Forelimb muscle (tissue), 1 donor: ENCODE measurements around the gene RAB34. TPM values are rescaled to one million over a fixed set of nuclear protein-coding genes. Genes with fewer than 3 reads are reported as not detected.
"Not testable (repeated sequence)": the region's sequence is repeated elsewhere in the genome, so short reads cannot be mapped to it uniquely, and the experiment has no call there.

Experiments
- DNase-seq: peaks from one replicate; pipeline ENCODE4 v3.0.0-alpha.2; 2013; ENCODE audit warnings: low read depth
- polyA plus RNA-seq: library from polyadenylated mRNA; unstranded; fragments of 120-200 nt; gene quantifications from one replicate; pipeline ENCODE4 v1.2.1, GENCODE V29; 2013; ENCODE audit not compliant: insufficient read length

The RAB34 gene
- polyA plus RNA-seq, 1 donor, result 61.9 TPM

DNA sequence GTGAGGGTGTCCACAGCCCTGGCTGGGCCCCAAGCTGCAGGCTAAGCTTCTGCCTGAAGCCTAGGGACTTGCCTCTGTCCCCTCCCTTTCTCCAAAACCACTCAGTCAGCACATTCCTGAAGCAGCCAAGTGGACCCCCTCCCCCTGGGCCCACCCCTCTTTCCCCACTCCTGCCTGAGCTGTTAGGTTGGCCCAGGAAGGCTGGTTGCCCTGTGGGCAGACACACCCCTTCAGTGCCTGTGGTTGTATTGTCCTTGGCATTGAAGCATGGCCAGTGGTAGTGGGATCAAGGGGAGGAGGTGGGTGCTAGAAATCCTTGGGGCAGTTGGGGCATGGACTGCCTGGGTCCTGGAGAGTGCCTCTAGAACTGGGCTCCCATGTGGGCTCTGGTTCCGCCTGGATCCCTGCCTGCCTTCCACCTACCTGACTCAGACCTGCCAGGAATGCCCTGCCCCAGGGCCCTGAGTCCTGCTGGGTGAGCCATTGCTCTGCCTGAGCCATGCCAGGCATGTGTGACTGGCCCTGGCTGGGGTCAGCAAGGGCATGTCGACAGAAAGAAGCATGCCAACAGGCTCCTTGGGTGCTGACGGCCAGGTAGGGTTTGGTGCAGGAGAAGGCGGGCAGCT is 28.2 kb upstream of the RAB34 start:
- no peak for DNase-seq

DNA sequence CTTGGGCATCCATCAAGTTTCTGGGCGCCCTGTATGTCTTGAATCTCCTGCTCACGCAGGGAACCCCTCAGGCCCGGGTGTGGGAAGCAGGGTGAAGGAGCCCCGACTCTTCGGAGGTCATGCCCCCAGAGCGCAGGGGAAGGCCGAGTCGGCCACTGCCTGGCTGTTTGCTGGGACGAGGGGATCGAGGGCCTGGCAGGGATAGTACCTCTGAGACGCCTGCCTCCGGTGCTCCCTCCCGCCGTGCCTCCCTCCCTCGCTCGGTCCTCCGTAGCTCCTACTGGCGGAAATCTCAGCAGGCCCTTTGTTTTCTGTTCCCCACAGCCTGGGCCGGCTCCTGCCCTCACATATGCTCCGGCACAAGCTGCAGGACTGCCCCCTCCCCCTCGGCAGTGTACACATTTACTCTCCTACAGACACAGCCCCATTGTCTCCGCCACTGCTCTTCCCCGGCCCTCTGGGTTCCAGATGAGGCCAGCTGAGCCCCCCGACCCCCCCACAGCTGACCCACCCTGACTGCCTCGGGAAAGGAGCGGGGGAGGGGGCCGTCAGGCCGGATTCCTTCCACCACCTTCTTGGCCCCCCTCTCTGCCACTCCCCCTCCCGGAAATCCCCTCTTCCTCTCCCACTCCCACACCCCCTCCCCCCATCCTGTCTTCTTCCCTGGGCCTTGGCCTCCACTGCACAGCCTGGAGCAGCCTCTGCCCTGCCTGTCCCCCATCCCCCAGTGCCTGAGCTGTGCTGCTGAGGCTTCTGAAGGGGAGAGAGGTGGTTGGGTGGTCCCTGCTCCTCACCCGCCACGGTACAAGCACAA is 27.5 kb upstream of the RAB34 start:
- DNase-seq, result no peak

DNA sequence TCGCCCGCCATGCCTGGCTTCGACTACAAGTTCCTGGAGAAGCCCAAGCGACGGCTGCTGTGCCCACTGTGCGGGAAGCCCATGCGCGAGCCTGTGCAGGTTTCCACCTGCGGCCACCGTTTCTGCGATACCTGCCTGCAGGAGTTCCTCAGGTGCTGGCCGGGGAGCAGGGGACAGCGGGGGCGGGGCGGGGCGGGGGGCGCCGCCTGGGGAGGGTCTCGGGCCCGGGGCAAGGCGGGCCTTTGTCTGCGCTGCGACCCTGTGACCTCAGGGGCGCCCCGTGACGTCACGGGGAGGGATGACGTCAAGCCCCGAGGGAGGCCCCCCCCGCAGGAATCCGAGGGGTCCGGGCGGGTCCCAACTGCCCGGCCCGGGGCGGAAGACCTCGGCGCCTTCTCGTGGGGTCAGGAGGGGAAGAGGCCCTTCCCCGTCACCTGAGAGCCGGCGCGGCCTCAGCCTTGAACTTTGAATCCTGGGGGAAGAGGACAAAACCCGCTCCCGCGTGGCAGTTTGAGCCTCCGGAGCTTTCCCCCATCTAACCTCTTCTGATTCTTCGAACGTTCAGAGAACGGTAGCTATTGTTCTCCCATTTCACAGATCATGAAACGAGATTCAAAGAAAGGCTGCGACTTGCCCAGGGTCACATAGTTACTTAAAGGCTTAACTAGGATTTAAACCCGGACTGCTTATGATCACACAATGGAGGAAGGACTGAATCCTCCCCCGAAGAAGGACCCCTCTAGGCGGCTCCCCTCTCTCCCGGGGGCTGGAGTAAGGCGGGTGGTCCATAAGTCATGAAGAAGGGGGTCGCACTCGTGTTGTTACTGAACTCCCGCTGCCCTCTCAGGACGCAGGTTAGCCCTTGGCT is 26.7 kb upstream of the RAB34 start:
- DNase-seq, result no peak

DNA sequence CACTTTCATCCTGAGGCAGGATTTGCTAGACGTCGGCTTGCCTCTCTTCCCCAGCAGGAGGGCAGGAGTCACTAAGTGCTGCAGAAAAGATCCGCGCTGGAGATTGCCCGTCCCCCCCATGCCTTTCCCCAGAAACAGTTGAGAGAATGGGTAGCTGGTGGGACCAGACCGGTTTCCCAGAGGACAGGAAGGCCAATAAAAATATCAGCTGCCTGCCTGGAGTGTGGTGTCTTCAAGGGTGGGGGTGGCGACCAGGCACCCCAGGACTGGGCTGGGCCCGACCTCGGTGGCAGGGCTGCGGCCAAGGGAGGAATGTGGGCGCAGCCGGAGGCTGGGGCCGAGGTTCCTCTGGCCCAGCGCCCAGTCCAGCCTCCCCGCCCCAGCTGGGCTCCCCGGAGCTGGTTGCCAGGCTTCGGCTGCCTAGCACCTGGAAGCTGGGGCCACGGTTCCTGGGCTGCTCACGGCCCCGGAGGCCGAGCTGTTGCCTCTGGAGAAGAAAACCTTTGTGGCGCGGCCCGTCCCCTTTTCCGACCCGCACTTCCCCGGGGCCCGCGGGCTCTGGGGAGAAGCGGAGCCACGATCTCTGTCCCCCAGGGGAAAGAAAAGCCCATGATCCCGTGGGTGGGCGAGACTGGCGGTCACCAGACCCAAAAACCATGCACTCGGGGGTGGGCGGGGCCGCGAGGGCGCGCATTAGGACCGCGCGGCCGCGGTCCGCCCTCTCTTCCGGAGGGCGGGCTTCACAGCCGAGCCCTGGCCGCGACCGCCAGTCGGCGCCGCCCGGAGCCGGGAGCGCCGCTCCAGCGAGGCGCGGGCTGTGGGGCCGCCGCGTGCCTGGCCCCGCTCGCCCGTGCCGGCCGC is 25.8 kb upstream of the RAB34 start, which contains the start of gene TRAF4:
Gene TRAF4 (plus strand): TSS at position 769 of the 861 bp plus-strand sequence. CDS start 102 bp downstream, outside the sequence.
- DNase-seq, result peak; percentile 78

DNA sequence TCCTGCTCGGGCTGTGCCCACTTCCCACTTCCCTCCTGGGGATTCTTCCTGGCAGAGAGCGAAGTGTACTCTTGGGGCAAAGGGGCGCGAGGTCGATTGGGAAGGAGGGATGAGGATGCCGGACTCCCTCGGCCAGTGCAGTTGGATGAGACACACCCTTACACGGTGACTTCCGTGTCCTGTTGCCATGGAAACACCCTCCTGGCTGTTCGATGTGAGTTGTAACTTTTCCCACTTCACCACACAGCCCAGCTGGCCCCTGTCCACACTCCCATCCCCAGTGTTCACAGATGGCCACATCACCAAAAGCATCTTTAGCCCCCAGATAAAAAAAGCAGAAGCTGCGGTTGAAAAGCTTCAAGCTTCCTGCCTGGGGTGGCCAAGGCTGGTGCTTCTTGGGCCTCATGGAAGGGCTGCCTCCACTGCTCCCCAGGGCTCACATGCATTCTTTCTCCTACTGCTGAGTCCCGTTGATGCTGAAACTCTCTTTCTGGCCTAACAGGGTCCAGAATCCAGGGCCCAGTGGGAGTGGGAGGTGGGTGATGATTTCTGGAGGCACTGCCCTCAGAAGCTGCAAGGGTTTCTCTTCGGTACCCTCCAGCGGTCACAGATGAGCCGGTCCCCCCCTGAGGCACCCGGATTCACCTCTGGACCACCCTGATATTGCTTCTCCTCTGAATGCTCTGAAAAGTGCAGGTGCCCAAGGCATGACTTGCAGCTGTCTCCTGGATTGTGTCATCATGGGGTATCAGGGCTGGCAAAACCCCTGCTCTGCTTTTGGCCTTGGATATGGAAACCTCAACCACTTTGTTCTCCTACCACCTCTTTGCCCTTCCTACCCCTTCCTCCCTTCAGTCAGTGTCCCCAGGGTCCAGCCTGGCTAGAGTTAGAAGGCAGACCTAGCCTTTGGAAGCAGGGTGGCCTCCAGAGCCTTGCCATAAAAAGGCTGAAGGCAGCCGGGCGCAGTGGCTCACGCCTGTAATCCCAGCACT is 24.0 kb upstream of the RAB34 start:
- DNase-seq, result no peak

DNA sequence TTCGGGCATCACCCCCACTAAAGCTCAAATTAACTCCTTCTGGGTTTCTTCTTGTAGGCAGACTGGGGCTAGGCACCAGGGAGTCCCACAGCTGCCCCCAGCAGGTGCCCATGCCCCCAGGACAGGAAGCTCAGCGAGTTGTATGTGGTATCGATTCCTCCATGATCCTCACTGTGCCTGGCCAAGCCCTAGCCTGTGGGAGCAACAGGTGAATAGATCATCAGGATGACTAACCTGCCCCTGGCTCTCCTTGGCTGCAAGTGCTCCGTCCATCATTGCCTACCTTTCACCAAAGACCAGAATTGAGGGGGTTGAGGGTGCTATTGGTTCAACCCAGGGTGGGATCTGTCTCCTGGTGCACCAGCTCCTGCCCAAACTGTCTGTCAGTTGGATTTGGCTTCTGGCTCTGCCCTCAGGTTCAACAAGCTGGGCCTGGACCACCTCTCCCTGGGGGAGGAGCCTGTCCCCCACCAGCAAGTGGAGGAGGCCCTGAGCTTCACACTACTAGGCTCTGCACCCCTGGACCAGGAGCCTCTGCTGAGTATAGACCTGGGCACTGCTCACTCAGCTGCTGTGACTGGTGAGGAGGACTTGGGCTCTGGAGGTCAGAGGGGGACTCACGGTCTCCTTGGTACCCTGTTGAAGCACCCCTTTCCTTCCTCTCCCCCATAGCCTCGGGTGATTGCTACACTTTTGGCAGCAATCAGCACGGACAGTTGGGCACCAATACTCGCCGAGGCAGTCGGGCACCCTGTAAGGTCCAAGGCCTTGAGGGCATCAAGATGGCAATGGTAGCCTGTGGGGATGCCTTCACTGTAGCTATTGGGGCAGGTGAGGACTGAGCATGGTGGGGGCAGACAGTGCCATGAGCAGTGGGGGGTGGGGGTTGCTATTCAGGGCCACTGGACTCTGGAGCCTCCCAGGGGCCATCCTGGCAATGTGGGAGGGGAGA is 23.0 kb upstream of the RAB34 start:
- no peak for DNase-seq

DNA sequence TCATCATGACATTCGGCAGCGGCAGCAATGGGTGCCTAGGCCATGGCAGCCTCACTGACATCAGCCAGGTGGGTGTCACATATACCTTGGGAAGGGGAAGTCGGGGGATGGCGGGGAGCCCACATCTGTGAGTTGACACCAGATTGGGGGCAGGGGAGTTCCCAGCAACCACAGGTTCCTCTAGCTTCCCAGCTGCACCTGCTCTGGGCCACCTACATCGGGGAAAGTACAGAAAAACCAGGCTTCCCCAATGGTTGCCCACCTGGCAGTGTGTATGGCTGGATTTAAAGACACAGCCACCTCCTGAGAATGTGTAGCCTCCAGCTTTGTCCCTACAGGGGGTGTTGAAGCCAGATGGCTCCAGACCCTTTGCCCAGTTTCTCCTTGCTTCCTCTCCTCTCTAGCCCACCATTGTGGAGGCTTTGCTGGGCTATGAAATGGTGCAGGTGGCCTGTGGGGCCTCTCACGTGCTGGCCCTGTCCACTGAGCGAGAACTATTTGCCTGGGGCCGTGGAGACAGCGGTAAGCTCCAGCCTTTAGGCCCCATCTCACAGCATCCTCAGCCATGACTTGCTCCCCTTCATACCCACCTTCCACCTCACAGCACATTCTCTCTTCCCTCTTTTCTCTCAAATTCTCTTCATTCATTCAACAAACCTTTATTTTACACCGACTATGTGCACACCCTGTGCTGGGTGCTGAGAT is 21.2 kb upstream of the RAB34 start:
- DNase-seq, result no peak

DNA sequence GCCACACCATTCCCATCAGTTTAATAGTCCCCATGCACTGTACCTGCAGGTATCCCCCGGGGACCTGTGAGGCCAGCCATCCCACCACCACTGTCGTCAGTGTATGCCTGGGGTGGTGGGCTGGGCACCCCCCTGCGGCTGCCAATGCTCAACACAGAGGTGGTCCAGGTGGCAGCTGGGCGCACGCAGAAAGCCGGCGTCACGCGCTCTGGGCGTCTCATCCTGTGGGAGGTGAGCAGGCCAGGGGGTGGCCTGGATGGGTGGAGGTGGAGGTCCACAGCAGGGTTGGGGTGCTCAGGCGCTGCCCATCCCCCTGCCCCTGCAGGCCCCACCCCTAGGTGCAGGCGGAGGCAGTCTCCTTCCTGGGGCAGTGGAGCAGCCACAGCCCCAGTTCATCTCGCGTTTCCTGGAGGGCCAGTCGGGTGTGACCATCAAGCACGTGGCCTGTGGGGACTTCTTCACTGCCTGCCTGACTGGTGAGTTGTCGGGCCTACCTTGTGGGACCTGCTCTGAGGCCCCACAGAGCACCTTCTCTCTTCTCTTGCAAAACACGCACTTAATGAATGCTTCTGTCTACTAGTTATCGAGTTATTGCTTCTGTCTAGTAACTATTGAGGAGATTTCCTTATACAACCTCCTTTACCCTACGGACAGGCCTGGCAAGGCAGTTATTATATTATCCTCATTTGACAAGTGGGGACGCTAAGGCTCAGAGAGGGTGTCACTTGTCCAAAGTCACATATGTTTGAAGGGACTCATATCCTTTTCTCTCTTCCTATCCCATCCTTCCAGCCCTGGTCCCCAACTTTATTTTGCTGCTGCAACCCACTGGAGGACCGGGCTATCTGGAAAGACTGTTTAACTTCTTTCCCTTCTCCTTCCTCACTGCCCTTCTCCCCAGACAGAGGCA is 20.4 kb upstream of the RAB34 start:
- DNase-seq, result no peak

DNA sequence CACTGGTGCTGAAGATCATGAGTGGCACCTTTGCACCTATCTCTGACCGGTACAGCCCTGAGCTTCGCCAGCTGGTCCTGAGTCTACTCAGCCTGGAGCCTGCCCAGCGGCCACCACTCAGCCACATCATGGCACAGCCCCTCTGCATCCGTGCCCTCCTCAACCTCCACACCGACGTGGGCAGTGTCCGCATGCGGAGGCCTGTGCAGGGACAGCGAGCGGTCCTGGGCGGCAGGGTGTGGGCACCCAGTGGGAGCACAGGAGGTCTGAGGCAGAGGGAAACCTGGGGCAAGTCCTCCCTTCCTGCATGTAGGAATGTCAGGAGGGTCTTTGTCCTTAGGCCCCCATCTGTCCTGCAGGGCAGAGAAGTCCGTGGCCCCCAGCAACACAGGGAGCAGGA is 19.6 kb upstream of the RAB34 start:
- DNase-seq, result no peak

DNA sequence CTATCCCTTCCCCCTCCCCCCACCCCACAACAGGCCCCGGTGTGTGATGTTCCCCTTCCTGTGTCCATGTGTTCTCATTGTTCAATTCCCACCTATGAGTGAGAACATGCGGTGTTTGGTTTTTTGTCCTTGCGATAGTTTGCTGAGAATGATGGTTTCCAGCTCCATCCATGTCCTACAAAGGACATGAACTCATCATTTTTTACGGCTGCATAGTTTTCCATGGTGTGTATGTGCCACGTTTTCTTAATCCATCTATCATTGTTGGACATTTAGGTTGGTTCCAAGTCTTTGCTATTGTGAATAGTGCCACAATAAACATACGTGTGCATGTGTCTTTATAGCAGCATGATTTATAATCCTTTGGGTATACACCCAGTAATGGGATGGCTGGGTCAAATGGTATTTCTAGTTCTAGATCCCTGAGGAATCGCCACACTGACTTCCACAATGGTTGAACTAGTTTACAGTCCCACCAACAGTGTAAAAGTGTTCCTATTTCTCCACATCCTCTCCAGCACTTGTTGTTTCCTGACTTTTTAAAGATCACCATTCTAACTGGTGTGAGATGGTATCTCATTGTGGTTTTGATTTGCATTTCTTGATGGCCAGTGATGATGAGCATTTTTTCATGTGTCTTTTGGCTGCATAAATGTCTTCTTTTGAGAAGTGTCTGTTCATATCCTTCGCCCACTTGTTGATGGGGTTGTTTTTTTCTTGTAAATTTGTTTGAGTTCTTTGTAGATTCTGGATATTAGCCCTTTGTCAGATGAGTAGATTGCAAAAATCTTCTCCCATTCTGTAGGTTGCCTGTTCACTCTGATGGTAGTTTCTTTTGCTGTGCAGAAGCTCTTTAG is 18.5 kb upstream of the RAB34 start:
- not testable (repeated sequence) for DNase-seq

DNA sequence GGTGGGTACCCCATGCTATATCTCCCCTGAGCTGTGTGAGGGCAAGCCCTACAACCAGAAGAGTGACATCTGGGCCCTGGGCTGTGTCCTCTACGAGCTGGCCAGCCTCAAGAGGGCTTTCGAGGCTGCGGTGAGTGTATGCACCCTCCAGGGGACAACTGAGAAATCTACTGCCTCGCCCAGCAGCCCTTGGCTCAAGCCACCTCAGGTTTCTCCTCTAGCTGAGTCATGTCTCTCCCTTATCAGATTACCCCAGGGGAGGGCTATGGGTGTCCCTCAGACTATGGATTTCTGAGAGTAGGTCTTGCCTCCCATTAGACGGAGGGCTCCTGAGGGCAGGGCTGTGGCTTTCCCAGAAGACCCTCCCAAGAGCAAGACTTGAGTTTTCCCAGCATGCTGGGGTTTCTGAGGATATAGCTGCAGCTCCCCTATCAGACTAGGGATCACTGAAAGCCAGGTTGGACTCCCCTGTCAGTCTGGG is 17.6 kb upstream of the RAB34 start:
- DNase-seq, result no peak

DNA sequence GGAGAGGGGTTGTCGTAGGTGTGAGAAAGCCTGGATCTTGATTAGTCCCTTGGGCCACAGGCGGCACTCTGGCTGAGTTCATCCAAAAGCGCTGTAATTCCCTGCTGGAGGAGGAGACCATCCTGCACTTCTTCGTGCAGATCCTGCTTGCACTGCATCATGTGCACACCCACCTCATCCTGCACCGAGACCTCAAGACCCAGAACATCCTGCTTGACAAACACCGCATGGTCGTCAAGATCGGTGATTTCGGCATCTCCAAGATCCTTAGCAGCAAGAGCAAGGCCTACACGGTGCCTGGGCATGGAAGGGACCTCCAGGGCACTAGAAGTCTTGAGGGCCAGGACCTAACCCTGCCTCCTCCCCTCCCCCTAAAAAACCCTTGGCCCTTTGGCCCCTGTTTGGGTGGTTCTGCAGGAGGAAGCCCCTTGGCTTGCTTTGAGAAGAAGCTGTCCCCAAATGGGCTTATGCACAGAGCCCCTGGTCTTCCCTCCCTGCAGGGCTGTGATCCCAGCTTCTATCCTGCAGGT is 17.1 kb upstream of the RAB34 start:
- no peak for DNase-seq

DNA sequence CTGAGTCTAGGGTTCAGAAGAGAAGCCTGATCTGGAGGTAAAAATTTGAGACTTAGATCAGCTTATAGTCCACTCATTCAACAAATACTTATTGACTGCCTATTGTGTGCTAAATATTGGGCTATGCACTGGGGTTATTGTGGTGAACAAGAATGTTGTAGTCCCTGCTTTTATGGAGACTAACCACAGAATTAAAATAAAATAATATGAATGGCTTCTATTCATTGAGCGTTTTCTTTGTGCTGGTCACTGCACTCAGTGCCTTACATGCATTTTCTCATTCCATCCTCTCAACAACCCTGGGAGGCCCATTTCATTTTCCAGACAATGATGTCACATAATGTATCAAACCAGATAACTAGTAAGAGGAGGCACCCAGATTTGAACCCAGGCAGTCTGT is 15.7 kb upstream of the RAB34 start:
- DNase-seq, result no peak

DNA sequence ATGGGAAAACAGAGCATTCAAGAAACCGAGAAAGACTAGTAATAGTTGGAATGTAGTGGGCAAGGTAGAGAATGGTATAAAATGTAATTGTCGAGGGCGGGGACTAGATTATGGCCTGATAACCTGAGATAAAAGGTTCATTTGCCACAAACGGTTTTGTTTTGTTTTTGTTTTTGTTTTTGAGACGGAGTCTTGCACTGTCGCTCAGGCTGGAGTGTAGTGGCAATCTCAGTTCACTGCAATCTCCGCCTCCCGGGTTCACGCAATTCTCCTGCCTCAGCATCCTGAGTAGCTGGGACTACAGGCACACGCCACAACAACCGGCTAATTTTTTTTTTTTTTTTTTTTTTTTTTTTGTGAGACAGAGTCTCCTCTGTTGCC is 12.3 kb upstream of the RAB34 start:
- DNase-seq, result no peak

DNA sequence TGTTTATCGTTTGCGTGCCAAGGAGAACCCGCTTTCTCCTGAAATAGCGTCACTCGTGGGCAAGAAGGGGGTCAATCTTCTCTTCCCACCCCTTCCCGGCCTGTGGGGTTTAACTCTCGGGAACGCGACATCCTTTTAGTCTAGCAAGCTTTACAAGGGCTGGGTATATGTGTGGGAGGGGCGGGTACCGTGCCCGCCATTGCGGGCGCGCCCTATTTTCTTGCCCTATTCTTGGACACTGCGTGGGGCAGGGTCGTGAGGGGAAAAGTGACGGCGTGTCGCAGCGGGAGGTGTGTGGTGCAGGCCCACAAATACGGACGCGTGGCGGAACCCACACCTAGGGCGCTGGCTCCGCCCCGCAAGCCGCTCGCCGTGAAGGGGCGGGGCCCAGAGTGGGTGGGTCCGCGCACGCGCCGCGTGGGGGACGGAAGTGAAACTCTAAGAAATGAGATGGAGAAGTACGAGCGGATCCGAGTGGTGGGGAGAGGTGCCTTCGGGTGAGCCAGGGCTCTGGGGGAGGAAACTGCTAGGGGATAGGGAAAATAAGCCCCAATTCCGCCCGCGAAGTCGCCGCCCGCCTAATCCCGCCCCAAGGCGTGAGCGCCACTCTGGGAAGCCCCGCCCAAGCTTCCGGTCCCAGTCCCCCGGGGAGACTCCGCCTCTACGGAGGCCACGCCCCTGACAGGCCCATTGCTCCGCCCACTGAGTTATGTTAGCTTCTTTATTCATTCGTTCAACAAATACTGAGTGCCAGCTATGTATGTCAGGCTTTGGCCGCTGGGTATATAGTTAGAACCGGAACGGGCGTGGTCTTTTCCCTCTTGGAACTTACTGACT is 10.9 kb upstream of the RAB34 start, which contains the start of gene NEK8:
Gene NEK8 (plus strand): TSS at position 425 of the 837 bp plus-strand sequence. CDS start 26 bp downstream, at position 451.
- no peak for DNase-seq
